Activated effector memory CD4-positive, alpha-beta T cell treated with anti-CD3 and anti-CD28 coated beads, Interleukin-2, amount 50 U/mL, for 16 hours (primary cell): ENCODE data around the gene OSBPL3.

ENCODE experiments used
- DNase-seq: peaks from one replicate; pipeline ENCODE4 v3.0.0-alpha.2; 2020

The OSBPL3 gene

DNA sequence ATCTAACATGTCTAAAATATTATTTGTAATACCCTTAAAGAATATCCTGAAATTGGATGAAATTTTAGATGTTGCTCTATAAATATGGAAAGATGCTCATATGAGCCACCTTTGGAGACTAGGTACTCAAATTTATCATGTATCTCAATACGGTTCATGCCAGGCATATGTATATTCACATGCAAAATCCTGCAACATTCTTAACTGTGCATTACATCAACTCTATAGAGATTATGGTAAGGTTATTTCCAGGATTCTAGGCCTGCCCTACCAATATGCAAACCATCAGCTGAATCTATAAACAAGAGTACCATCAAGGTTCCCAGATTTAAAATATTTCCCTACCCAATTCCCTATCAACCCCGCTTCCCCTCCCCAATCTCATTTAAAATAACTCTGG is 27.5 kb downstream of the OSBPL3 start:
- DNase-seq: no peak

DNA sequence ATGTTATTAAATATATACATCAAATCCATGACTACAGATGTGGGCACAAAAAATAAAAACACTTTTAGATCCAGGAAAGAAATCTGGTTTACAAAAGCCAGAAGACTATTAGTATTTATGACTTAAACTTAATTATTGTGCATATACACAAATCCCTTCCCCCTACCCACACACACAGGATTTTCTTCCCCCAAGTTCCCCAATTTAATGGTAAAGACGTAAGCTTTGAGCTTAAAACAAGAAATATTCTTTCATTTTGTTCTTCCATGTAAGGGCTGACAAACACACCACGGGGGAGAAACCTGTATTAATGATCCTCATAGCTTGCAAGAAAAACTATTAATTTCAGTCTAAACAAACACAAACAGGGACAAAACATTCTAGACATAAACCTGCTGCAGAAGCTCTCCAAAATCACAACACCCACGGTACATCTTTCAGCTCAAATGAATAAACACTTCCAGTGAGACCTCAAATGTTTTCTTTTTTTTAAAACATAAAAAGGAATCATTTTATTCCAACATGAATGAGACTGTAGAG is 28.5 kb downstream of the OSBPL3 start:
- DNase-seq: no peak

DNA sequence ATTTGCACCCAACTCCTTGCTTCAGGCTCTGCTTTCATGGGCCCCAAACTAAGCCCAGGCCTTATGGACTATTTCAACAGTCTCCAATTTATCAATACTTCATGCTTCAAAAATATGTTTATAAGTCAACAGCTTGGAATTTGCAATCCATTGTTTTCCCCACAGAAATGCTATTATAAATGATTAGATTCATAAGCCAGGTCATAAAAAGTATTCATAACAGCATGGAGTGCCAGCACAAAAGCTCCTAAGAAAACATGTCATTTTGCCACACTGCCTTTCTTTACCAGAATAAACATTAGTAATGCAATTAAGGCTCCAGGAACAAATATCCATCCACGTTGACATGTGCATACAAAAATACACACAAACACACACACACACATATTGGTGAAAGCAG is 30.1 kb downstream of the OSBPL3 start:
- DNase-seq: no peak

DNA sequence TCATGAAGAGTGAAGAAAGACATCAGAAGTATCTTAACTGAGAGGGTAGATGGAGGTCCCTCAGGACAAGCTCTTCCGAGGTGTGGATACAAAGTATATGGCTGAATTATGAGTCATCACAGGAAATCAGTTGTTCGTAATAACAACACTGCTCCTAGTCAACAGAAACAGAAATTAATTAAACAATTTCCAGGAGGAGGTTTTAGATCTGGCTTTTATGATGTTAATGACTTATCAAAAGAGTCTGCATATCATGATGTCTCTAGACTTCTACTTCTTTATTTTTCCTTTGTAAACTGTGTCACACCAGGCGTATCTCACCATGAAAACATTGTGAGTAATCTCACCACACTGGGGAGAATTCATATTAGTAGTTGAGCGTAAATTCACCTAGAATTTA is 31.2 kb downstream of the OSBPL3 start:
- no peak for DNase-seq

DNA sequence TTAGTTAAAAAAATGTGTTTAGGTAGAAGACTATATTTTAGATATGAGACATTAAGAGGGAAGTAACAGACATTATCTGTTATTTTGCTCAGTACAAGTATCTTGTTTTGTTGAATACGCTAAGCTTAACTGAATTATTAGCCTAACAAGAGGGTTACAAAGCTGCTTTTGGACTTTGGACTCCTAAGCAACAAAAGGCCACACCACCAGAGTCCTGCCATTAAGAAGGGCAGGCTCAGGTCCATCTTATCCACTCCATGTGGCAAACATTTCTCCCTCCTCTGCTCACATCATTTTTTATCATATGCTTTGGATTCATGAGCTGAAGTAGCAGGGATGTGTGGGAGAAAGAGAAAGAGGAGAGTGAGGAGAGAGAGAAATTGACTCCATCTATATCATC is 33.5 kb downstream of the OSBPL3 start:
- DNase-seq: no peak

DNA sequence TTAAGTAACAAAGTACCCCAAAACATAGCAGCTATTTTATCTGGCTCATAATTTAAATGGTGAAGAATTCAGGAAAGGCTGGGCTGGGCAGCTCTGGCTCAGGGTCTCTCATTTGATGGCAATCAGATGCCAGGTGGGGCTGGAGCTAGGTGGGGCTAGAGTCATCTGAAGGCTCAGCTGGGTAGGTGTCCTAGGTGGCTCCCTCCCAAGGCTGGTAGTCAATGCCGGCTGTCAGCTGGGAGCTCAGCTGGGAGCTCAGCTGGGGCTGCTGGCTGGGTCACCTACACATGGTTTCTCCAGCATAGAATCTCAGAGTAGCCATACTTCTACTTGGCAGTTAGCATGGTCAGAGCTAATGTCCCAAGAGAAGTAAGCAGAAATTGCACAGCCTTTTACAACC is 34.1 kb downstream of the OSBPL3 start:
- no peak for DNase-seq

DNA sequence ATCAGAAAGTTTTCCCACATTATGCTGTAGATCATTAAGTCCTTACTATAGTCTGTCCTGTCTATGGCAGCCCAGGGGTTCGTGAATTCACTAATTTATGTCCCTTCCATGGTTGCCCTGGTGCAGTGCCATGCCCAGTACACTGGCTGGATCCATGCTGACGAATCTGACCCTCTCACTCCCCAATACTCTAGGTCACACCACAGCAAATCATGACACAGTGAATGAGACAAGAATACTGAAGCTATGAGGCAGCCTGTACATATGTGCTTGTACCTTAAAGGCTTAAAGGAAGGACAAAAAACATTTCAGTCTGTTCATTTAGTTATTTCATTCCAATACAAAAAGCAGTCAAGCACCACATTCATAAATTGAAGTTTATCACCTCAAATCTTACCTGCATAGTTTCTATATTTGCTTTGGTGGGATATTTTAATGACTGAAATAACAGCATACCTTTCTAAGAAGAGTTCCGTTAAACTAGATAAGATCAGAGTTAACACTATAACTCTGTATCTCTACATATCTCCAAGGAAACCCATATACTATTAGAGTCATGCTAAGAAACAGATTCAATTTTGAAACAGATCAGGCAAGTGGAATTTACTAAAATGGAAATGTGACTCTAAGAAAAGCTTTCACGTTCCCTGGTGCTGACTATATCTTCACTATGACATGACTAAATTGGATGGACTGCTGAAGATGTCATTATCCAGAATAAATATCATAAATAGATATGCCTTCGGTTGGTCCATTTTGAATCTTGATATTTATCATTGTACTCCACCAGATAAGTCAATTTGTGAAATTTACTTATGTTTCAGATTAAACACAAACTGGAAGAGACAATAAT is 36.7 kb downstream of the OSBPL3 start:
- no peak for DNase-seq

DNA sequence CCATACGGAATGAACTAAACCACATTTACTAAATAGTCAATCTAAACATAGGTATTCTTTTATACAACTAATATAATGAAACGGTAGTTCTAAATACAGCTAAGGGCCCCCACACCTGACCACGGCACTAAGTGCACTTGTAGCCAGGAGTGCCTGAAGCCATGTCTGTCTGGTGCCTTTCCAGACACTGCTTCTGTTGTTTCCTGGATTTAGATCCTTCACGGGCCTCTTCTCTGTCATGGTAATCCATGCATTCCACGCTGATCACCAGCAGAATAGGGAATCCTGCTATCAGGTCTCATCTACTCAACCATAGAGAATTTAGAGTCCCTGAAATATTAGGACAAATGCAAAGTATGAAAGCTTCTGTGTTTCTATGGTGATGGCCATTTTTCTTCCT is 37.8 kb downstream of the OSBPL3 start:
- DNase-seq: no peak

DNA sequence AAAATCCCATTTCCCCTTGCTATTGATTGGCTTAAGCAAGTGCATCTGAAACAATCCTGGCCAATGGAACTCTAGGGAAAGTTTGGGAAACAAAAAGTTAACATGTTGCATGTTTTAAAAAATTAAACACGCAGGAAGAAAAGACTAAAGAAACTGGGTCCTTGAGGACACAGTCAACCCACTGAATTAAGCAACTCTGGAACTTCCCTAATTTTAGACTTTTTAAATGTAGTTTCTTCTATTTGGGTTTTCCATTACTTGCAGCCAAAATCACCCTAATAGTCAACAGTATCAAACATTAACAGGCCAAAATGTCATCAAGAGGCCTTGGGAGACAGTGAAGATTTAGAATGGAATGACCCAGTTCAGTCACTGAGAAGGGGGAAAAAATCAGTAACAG is 40.6 kb downstream of the OSBPL3 start:
- DNase-seq: no peak

DNA sequence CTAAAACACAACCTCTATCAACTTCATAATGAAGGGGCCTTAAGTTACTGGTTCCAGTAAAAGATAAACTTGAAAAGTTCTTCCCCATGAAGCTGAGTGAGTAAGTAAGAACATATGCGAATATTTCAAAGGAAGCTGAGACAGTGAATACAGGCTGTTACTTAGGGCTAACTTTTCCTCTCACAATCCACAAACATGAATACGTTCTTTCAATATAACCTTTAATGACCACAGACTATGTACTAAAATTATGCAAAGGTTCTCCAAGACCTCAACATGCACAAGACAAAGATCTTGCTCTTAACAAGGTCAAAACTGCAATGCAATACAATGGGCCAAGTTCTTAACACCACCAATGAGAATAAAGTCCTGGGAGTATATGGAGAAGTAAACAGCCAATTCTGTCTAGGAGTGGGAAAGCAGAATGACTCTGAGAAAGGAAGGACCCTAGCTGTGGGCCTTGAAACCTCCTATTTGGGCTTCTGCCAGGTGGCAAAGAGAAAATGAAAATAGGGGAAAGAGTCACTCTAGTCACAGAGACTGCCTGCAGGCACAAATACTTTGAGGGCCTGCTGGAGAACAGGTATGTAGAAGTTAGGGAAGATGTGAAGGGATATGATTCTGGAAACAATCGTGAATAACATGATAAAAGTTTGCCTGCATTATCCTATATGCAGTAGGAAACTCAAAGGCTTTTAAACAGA is 43.7 kb downstream of the OSBPL3 start:
- DNase-seq: no peak

DNA sequence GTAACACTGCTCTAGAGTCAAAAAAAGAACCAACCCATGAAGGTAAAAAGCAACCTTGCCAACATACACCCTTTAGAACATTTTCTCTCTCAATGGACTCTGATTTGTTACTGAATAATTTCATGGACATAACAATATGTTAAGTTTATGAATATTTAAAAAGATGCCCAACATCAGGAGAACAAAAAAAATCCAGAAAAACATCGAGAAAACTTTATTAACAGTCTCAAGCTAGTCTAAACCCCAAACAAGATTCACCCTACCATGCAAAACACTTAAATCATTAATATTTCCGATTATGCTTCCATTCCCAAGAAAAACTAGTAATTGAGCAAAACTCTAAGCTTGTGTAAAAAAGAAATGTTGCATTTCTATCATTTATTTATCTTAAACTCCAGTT is 46.7 kb downstream of the OSBPL3 start:
- DNase-seq: no peak

DNA sequence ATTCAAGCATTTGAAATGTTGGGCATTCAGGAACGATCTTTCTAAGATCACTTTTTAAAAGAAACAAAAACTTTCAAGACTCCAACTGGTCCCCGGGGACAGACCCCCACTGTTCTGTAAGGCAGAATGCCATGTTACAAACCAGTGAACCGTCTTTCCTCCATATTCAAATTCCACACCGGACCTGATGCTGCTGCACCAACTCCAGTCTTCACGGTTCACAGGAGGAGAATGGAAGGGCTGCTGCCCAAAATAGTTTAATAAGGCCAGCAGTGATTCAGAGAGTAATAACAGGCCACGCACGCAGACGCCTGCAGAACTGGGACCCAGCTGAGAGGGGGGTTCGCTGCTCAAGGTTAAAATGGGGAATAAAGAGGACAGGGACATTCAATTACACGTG is 47.2 kb downstream of the OSBPL3 start:
- DNase-seq: no peak

DNA sequence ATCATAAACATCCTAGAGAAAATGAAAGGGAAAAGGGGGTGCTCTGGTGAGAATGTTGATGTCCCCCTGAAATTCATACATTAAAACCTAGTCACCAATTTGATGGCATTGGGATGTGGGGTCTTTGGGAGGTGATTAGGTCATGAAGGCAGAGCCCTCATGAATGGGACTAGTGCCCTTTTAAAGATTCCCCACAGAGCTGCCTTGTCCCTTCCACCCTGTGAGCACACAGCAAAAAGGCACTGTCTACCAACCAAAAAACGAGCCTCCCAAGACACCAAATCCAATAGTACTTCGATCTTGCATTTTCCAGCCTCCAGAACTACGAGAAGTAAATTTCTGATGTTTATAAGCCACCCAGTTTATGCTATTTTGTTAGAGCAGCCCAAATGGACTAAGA is 47.6 kb downstream of the OSBPL3 start:
- no peak for DNase-seq

DNA sequence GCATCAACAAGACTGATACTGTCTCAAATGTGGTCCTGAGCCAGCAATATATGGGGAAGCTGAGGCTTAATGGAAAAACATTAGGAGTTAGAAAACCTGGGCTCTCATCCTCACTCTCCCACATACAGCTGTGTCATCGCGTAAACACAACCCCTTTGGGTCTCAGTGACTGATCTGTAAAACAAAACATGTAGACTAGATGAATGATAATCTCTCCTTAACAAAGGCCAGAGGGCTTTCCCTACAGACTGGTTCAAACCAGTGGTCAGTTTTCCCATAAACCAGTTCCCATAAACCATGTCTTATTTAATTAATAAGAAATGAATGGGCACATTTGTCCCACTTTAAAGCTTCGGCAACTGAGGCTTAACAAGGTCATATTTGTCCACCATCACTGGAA is 48.1 kb downstream of the OSBPL3 start:
- no peak for DNase-seq

DNA sequence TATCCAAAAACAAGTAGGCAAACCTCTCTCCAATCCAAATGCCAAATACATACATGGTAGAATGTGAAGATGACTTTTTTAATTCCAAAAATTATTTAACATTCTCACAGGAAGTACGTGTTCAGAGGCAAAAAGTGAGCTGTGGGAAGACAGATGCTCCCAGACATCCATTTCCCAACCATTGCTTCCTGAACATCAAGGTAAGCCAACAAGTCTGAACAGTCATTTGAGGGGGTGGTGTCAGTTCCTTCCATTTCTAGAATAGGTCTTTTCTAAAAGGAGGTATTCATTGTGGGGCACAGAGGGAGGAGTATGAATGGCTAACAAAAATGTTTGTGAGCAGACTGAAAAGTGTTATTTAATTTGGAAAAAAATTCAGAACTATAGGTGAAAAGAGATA is 49.1 kb downstream of the OSBPL3 start:
- DNase-seq: no peak

DNA sequence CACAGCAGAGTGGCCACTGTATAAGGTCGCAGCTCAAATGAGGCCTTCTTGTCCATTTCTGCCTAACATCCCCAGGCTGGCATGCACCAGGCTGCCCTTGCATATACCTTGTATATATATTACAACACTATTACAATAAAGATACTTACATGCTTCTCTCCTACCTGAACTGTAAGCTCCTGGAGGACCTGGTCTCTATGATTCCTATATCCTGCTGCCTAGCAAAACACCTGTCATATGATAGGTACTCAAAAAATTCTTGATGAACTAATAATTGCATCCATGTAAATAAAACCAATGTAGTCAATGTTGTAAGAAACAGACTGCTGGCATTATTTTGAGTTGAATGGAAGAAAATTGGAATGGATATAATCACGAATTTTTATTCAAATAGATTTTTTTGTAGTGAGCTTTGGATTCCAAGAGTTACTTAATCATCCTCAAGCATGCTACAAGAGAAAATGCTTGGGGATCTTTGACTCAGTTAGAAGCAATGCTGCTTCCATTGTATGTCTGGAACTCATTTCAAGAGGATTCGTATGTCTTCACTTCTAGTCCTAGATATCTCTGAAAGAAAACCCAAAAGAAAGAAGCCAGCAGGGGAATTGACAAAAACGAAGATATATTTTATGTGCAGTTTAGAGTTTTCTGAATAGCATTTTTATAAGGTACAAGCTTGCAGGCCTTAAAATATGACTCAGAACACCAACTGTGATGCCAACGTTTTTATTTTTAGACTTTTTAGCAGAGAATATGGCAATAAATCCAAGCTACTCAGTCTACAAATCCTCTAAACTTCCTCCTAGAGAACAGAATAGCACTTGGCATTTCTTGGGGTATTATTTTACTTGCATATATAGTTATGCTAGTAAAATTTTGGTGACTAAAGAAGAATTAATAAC is 53.1 kb downstream of the OSBPL3 start:
- no peak for DNase-seq

DNA sequence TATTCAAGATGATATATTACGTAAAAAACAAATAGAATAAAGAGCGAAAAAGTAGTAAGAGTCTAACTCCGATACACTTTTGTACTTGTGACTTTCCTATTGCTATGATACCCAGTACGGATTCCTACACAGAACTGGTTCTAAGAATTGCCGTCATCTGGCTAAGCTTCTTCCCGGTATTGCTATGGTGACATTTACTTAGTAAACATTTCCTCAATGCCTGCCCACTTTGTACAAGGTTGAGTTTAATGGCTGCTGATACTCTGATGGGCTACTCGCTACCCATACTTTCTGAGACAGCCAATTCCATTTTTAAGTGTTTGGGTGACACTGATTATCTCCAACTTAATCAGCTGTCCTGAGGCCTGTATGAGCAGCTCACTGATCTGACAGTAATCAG is 55.6 kb downstream of the OSBPL3 start:
- DNase-seq: no peak

DNA sequence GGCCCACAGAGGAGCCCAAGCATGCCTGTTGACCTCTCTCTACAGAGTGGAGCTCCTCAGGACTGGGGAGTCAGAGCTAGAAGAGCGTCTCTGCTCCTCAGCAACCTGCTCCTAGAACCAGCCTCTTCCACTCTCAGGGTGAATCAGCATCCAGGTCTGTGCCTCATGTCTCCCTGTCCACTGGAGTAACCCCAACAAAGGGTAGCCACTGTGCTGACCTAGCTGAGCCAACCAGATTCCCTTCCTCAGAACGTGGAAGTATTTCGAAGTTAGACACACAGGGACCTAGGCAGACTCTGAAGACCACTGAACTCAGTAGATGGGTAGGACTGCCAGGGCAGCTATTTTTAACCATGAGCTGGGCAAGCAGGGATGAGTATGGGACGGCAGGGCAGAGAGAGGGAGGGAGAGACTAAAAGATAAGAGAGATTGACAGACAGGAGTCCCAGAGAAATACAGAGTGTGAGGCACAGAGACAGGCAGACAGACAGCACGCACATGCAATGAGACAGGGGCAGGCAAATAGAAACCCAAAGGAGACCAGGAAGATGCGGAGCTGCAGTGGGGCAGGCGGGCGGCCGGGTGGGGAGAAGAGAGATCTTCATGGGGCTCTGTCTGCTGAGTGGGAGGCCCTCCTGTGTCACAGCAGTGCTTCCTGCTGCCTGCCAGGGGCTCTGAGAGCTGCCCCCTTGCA is 56.7 kb downstream of the OSBPL3 start:
- DNase-seq: no peak

DNA sequence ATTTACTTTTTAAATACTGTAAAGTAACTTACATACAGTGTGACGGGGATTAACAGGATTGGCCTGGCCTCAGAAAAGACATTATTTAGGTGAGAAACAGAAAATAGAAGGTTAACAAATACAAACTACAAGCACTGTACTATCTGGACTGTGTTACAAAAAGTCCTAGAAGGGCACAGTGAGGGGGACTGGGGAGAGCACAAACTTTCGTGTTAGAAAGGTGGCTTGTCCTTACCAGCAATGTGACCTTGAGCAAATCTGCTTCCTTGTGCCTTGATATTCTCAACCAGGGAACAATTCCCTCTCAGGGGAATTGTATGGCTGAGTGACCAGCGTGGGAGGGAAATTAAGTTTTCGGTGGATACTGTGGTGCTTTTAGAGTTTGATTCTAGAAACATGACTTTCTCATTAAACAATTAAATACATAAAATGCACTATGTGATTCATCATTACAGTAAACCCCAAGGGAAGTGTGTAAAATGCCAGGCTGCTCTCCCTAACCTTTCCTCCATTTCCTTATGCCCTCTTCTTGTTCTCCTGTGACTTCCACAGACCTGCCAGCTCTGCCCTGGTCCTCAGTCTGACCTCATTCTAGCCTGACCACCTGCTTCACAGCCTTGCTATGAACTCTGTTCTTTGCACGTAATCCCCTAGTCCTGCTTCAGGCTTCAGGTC is 57.7 kb downstream of the OSBPL3 start:
- DNase-seq: no peak

DNA sequence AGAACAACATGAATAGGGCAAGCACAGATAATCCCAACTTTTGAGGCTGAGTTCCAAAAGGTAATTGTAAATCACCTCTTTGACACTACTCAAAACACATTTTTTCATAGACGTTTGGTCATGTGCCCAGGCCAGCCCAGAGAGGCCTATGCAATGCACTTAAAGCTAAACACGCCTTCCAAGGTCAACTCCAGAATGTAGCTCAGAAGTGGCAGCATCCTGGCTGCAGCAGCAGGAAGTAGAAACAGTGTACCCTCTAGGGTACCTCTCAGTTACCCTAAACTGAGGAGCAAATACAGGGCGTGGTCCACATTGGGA is 58.7 kb downstream of the OSBPL3 start:
- DNase-seq: no peak

DNA sequence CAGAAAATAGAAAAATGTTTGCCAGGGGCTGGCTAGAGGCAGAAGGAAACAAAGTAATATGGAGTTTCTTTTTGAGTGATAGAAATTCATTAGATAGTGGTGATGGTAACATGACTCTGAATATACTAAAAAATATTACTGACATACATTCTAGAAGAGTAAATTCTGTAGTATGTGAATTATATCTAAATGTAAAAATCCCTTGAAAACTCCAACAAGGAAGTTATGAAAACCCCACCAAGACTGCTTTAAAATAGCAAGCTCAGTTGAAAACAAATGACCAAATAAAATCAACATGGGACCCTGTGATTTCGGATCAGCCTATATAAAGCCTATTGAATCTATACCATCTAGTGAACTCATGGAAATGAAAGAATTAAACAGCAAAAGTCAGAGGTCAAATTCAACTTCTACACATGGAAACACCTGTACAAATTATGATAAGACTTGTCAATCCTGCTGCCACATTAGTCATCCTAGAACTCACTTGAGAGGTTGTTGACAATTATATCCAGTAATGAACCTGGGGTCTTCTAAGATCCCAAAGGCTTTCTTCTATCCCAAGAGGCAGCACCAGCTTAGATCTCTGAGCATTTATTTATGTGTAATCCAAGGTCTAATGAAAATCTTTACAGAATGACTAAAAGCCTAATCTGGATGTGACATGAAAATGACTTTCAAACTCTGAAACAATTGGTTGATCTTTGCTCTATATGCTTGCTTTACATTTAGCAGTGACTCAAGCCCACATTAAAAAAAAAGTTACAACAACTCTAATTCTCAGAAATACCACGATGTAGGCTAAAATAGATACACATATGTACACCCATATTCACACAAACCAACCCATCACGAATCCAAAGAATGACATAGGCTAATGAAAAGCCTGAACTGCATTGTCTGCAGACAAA is 59.3 kb downstream of the OSBPL3 start:
- no peak for DNase-seq
